GM23338 (cell line): ENCODE results near the gene KRT17. TPM values are rescaled to one million over a fixed set of nuclear protein-coding genes. Genes with fewer than 3 reads are reported as not detected.

ENCODE experiments used
- ATAC-seq: fragments of 200-7000 bp; cut with Tn5 transposase; 3 replicates; pipeline ENCODE4 v1.9.1; 2020
- DNase-seq: peaks from one replicate; pipeline ENCODE4 v3.0.0-alpha.2; 2015; ENCODE audit warnings: low spot score
- H2AFZ ChIP-seq: fragments of 200-600 bp; sonication (generic); 2 replicates; pipeline ENCODE4 v1.8.0; 2016; ENCODE audit warnings: antibody characterized with exemption, mild to moderate bottlenecking, moderate library complexity
- H3F3A ChIP-seq: fragments of 200-600 bp; sonication (generic); replicated peaks from 2 replicates; pipeline ENCODE4 v1.8.0; 2017; ENCODE audit warnings: antibody characterized with exemption, mixed run types, low read depth
- H3K27ac ChIP-seq: fragments of 200-600 bp; sonication (generic); 2 replicates; pipeline ENCODE4 v1.6.1; 2016; ENCODE audit warnings: low read depth
- H3K27me3 ChIP-seq: fragments of 200-600 bp; sonication (generic); 2 replicates; pipeline ENCODE4 v1.8.0; 2016; ENCODE audit warnings: mild to moderate bottlenecking, mixed run types, moderate library complexity; ENCODE audit not compliant: insufficient read depth
- H3K36me3 ChIP-seq: fragments of 200-600 bp; sonication (generic); 2 replicates; pipeline ENCODE4 v1.8.0; 2016; ENCODE audit warnings: mild to moderate bottlenecking; ENCODE audit not compliant: insufficient read depth
- H3K4me1 ChIP-seq: fragments of 200-600 bp; sonication (generic); 2 replicates; pipeline ENCODE4 v1.8.0; 2016; ENCODE audit warnings: mild to moderate bottlenecking, moderate library complexity; ENCODE audit not compliant: insufficient read depth
- H3K4me2 ChIP-seq: fragments of 200-600 bp; sonication (generic); 2 replicates; pipeline ENCODE4 v1.7.1; 2017; ENCODE audit warnings: mixed run types
- H3K4me3 ChIP-seq: fragments of 200-600 bp; sonication (generic); 2 replicates; pipeline ENCODE4 v1.6.1; 2016; ENCODE audit warnings: mixed run types
- H3K79me2 ChIP-seq: fragments of 200-600 bp; sonication (generic); replicated peaks from 2 replicates; pipeline ENCODE4 v1.8.0; 2017; ENCODE audit warnings: mild to moderate bottlenecking; ENCODE audit not compliant: insufficient read depth
- H3K9me2 ChIP-seq: fragments of 200-600 bp; sonication (generic); 2 replicates; pipeline ENCODE4 v1.8.0; 2017; ENCODE audit not compliant: insufficient read depth
- H4K20me1 ChIP-seq: fragments of 200-600 bp; sonication (generic); replicated peaks from 2 replicates; pipeline ENCODE4 v1.8.0; 2017; ENCODE audit warnings: mild to moderate bottlenecking; ENCODE audit not compliant: insufficient read depth
- H3K27ac Mint-ChIP-seq: 2 replicates; pipeline ENCODE4 v1.8.0; 2020; ENCODE audit warnings: inconsistent platforms, mild to moderate bottlenecking, moderate library complexity, mixed read lengths
- H3K27me3 Mint-ChIP-seq: 3 replicates; pipeline ENCODE4 v1.8.0; 2022; ENCODE audit warnings: low read depth, mild to moderate bottlenecking, moderate library complexity, mixed read lengths, inconsistent platforms; ENCODE audit not compliant: insufficient read depth, poor library complexity
- H3K36me3 Mint-ChIP-seq: 3 replicates; pipeline ENCODE4 v1.8.0; 2021; ENCODE audit warnings: low read depth, mild to moderate bottlenecking, inconsistent platforms, moderate library complexity, mixed read lengths
- H3K4me1 Mint-ChIP-seq: 3 replicates; pipeline ENCODE4 v1.8.0; 2020; ENCODE audit warnings: mild to moderate bottlenecking, inconsistent platforms, mixed read lengths
- H3K4me3 Mint-ChIP-seq: 3 replicates; pipeline ENCODE4 v1.8.0; 2021; ENCODE audit warnings: moderate library complexity, mild to moderate bottlenecking, inconsistent platforms, mixed read lengths
- H3K9me3 Mint-ChIP-seq: 3 replicates; pipeline ENCODE4 v1.8.0; 2020; ENCODE audit warnings: moderate library complexity, mild to moderate bottlenecking, inconsistent platforms, mixed read lengths
- CREB1 ChIP-seq: fragments of 250-450 bp; sonication (Bioruptor Pico); IDR thresholded peaks from 2 replicates; pipeline ENCODE4 v1.5.0; 2020; ENCODE audit warnings: low read depth, mild to moderate bottlenecking, moderate library complexity
- CTCF ChIP-seq, 2 experiments: fragments of 200-600 bp in 1 of 2; sonication (generic) in 1 of 2; conservative IDR thresholded peaks; 2 replicates each; pipeline versions ENCODE4 v1.5.1 to v1.6.1; 2016 to 2017; ENCODE audit warnings: antibody characterized with exemption in 2 of 2, low read depth in 2 of 2, mild to moderate bottlenecking in 2 of 2, moderate library complexity in 1 of 2
- ETS1 ChIP-seq: IDR thresholded peaks from 2 replicates; pipeline ENCODE4 v1.6.1; 2016; ENCODE audit warnings: antibody characterized with exemption
- EZH2 ChIP-seq: fragments of 200-600 bp; sonication (generic); IDR thresholded peaks from one replicate; pipeline ENCODE4 v1.8.0; 2017; ENCODE audit warnings: antibody characterized with exemption, mild to moderate bottlenecking, low read depth; ENCODE audit not compliant: unreplicated experiment
- EZH2phosphoT487 ChIP-seq: fragments of 200-600 bp; sonication (generic); IDR thresholded peaks from one replicate; pipeline ENCODE4 v1.8.1; 2018; ENCODE audit warnings: antibody characterized with exemption; ENCODE audit not compliant: unreplicated experiment
- JUNB ChIP-seq: IDR thresholded peaks from one replicate; pipeline ENCODE4 v1.6.1; 2016; ENCODE audit warnings: antibody characterized with exemption; ENCODE audit not compliant: unreplicated experiment
- NANOG ChIP-seq: IDR thresholded peaks from 2 replicates; pipeline ENCODE4 v1.6.1; 2016; ENCODE audit warnings: antibody characterized with exemption, borderline replicate concordance
- REST ChIP-seq: IDR thresholded peaks from one replicate; pipeline ENCODE4 v1.6.1; 2018; ENCODE audit warnings: antibody characterized with exemption; ENCODE audit not compliant: unreplicated experiment
- ZNF114 ChIP-seq: fragments of 250-450 bp; sonication (Bioruptor Pico); IDR thresholded peaks from 2 replicates; pipeline ENCODE4 v1.5.0; 2020; ENCODE audit warnings: mild to moderate bottlenecking, moderate library complexity
- ZNF331 ChIP-seq: fragments of 250-450 bp; sonication (Bioruptor Pico); IDR thresholded peaks from 2 replicates; pipeline ENCODE4 v1.5.0; 2020; ENCODE audit warnings: low read depth, mild to moderate bottlenecking, moderate library complexity
- ZNF462 ChIP-seq: fragments of 250-450 bp; sonication (Bioruptor Pico); IDR thresholded peaks from 2 replicates; pipeline ENCODE4 v1.5.0; 2020; ENCODE audit warnings: mild to moderate bottlenecking, moderate library complexity
- polyA plus RNA-seq: library from polyadenylated mRNA; unstranded; fragments of >200 nt; fragmentation: Nextera tagmentation; extraction: Ambion mirVana; gene quantifications from 2 replicates; pipeline ENCODE4 v1.2.1, GENCODE V29; 2016
- total RNA-seq: library from RNA; depleted of rRNA; stranded (reverse); fragments of >200 nt; shearing (Covaris generic); gene quantifications from 2 replicates; pipeline ENCODE4 v1.2.3, GENCODE V29; 2014

The KRT17 gene
- total and polyA plus RNA-seq, 2 experiments from 2014 or later: 0.63 to 1.8 TPM

- Histone ChIP-seq H3K4me2 (no peak overlapping the region), H3K36me3 (no peaks in the 10 kb centered on the region), H3K27ac (no peak overlapping the region), H3K4me3 (no peak overlapping the region), H4K20me1 (no peaks in the 10 kb centered on the region), H3K9me2 (no peaks in the 10 kb centered on the region), H3K4me1 (no peaks in the 10 kb centered on the region), H3K27me3 (no peaks in the 10 kb centered on the region), H3K79me2 (no peaks in the 10 kb centered on the region), H3F3A (no peaks in the 10 kb centered on the region), H2AFZ (no peak overlapping the region; the same call in 1 of the 2 replicates)
- TF ChIP-seq EZH2phosphoT487 (no peak), CREB1 (CRISPR knock-in tag) (no peak), REST (no peak), CTCF (conservative IDR thresholded peaks at IDR 0.05; ENCODE audit: low read depth in 2 of 2) (no peak), EZH2 (no peak), NANOG (no peak), ZNF114 (CRISPR knock-in tag) (no peak), ZNF462 (CRISPR knock-in tag) (no peak), JUNB (no peak), ZNF331 (CRISPR knock-in tag) (no peak), ETS1 (no peak)
- Mint-ChIP-seq H3K9me3 (peaks cover 2% of the 10 kb centered on the region), H3K36me3 (no peaks in the 10 kb centered on the region), H3K27ac (no peak overlapping the region), H3K4me3 (no peak overlapping the region), H3K27me3 (peaks cover 10% of the 10 kb centered on the region), H3K4me1 (peaks cover 4% of the 10 kb centered on the region)
- no peak for DNase-seq
- no peak; the same call in 2 of the 3 replicates for ATAC-seq
Measured at GRCh38 chr17:41593306-41593981, 30.9 kb downstream of the KRT17 start.
